LNCaP clone FGC (cell line): Measurements from ENCODE around the gene ZFP92.

Experiments used
- DNase-seq: peaks from one replicate; pipeline ENCODE4 v3.0.0-alpha.2; 2011; ENCODE audit warnings: low read depth
- H3K4me3 ChIP-seq: 2 replicates; pipeline ENCODE4 v1.5.1; 2011; ENCODE audit warnings: mild to moderate bottlenecking, low read depth, low read length, control low read depth
- TF ChIP-seq, protein P1 (sequence below): IDR thresholded peaks from 2 replicates; pipeline ENCODE4 v1.5.1; 2012; ENCODE audit warnings: mild to moderate bottlenecking; ENCODE audit not compliant: control insufficient read depth, insufficient read depth; ENCODE audit errors: extremely low read depth

The ZFP92 gene

DNA sequence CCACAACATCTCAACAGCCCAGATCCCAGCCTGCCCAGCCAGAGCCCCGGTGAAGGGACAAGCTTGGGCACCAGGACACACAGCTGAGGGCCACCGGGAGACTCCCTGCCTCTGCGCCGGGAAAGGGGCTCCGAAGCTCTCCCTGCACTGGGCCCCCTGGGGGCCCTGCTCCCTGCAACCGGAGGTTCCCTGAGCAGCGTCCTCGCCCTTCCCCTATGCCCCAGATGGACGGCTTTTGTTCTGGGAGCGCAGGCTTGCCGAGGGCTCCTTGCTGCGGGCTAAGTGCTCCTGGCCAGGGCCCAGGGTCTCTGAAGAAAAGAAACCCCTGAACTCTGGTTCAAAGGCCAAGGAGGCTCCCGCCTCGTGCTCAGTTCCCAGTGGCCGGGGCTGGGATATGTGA lies 899 bp upstream of the ZFP92 start:
- TF ChIP-seq, protein P1, sequence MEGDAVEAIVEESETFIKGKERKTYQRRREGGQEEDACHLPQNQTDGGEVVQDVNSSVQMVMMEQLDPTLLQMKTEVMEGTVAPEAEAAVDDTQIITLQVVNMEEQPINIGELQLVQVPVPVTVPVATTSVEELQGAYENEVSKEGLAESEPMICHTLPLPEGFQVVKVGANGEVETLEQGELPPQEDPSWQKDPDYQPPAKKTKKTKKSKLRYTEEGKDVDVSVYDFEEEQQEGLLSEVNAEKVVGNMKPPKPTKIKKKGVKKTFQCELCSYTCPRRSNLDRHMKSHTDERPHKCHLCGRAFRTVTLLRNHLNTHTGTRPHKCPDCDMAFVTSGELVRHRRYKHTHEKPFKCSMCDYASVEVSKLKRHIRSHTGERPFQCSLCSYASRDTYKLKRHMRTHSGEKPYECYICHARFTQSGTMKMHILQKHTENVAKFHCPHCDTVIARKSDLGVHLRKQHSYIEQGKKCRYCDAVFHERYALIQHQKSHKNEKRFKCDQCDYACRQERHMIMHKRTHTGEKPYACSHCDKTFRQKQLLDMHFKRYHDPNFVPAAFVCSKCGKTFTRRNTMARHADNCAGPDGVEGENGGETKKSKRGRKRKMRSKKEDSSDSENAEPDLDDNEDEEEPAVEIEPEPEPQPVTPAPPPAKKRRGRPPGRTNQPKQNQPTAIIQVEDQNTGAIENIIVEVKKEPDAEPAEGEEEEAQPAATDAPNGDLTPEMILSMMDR: no peak
- DNase-seq: no peak
- H3K4me3 ChIP-seq: no peak overlapping the region

GRCh38 chrX:153410888-153411254 lies 401 bp upstream of the ZFP92 start:
- H3K4me3 ChIP-seq: no peak overlapping the region
- DNase-seq: no peak
- TF ChIP-seq, protein P1: no peak

- no peak overlapping the region for H3K4me3 ChIP-seq
- TF ChIP-seq, protein P1: no peak
- no peak for DNase-seq
Observed at GRCh38 chrX:153411988-153412574, 809 bp downstream of the ZFP92 start.

DNA sequence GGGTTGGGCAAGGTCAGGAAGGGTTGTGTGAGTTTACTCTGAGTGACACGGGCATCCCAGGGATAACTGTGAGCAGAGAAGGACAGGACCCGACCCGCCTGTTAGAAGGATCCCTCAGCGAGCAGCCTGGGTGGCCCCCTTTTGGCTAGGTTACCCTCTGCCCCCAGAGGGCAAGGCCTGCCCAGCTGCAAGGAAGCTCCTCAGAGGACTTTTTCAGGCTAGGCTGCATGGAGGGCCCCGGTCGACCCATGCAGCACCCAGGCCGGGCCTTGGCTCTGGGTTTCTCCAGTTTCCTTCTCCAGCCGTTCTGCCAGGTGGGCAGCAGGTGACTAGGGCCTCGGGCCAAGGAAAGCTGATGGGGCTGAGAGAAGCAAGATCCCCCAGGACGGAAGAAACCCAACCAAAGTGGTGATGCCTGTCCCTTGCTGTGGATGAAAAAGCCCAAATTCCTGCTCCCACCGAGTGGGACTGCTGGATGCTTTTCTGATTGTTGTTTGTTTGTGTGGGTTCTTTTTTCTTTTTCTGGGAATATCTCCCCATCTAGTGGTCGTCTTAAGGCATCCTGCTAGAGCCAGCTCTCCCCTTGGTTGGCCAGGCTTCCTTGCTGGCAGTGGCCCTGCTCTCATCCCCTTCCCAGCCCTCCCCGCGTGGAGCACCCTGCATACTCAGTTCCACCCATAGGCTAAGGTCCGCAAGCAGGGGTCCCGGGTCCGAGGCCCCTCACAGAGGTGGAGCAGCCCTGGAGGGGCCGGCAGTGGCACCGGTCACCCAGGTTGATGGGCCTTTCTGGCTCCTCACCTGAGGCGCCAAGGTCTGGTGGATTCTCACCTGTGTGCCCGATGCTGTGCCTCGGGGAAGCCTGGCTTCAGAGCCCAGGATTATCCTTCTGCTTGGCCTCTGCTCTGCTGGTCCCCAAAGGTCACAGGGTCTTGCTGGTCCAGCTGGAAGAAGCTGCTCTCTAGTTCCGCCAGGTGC lies 1.8 kb downstream of the ZFP92 start:
- H3K4me3 ChIP-seq: no peak overlapping the region
- TF ChIP-seq, protein P1: 0 out of 2 replicates have a peak, but pooled peaks have one; percentile 10
- DNase-seq: no peak

- DNase-seq: no peak
- TF ChIP-seq, protein P1: no peak
Observed at GRCh38 chrX:153413731-153414130, 2.5 kb downstream of the ZFP92 start.

DNA sequence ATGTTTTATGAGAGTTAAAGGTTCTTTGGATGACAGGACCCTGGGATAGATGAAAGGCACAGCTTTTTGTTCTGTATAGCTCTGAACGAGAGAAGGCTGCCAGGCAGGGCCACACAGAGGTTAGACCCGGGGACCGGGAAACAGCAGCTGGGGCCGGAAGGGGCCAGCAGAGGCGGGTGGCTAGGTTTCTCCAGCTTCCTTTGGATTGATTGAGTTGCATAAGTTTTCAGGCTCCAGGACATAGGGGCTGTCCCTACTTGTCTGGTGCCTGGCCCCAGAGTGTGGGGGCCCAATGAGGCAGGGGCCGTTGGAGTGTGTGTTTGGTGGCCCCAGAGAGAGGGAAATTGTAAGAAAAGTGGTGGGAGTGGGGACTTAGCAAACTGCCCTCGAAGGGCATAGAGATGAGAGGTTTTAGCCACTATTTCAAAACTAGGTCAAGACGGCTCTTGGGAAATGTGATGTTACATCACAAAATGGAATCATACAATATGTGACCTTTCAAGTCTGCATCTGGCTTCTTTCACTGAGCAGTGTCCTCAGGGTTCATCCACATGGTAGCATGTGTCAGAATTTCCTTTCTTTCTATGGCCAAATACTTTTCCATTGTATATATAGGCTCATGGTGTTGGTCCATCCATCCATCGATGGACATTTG lies 3.7 kb downstream of the ZFP92 start:
- TF ChIP-seq, protein P1: no peak
- no peak overlapping the region for H3K4me3 ChIP-seq
- DNase-seq: no peak

More at GRCh38 chrX:153413731-153414130, 2.5 kb downstream of the ZFP92 start:
- no peak overlapping the region for H3K4me3 ChIP-seq
